PC-3 (cell line): ENCODE measurements around the gene SAMD10. TPM values are rescaled to one million over a fixed set of nuclear protein-coding genes. Genes with fewer than 3 reads are reported as not detected.

Experiments
- ATAC-seq: fragments of 200-7000 bp; cut with Tn5 transposase; 2 replicates; pipeline ENCODE4 v1.9.1; 2020; ENCODE audit warnings: mild to moderate bottlenecking, moderate library complexity
- BruUV-seq: library from RNA; stranded (reverse); fragments of 400-500 nt; replicated peaks from 2 replicates; lab custom pipeline; 2021; lab: Mats Ljungman, UMichigan
- CTCF ChIA-PET: fragments of 300-600 bp; sonication (Branson Sonifier 250); formaldehyde crosslinking; loops from one replicate; lab custom pipeline; 2022; ENCODE audit warnings: antibody characterized with exemption; lab: Charles Lee
- POLR2A ChIA-PET: fragments of 300-600 bp; sonication (Branson Sonifier 250); formaldehyde crosslinking; loops from one replicate; lab custom pipeline; 2022; ENCODE audit warnings: antibody characterized with exemption; ENCODE audit not compliant: unreplicated experiment; lab: Charles Lee
- DNase-seq: peaks from one replicate; pipeline ENCODE4 v3.0.0-alpha.2; 2015
- H2AFZ ChIP-seq: fragments of 300-600 bp; sonication (generic); 2 replicates; pipeline ENCODE4 v1.6.0; 2016; ENCODE audit warnings: antibody characterized with exemption, low read length
- H3F3A ChIP-seq: fragments of 300-600 bp; sonication (generic); one replicate; pipeline ENCODE4 v1.6.0; 2017; ENCODE audit warnings: antibody characterized with exemption, low read length, control low read depth, mild to moderate bottlenecking; ENCODE audit not compliant: unreplicated experiment
- H3K27ac ChIP-seq: fragments of 300-600 bp; sonication (generic); 2 replicates; pipeline ENCODE4 v1.5.1; 2016; ENCODE audit warnings: mild to moderate bottlenecking, low read length
- H3K27me3 ChIP-seq: fragments of 300-600 bp; sonication (generic); 2 replicates; pipeline ENCODE4 v1.6.1; 2016; ENCODE audit warnings: low read length, mixed read lengths
- H3K36me3 ChIP-seq: fragments of 300-600 bp; sonication (generic); 2 replicates; pipeline ENCODE4 v1.6.1; 2016; ENCODE audit warnings: low read depth, mixed run types, low read length, mixed read lengths
- H3K4me1 ChIP-seq: fragments of 300-600 bp; sonication (generic); 2 replicates; pipeline ENCODE4 v1.5.1; 2016; ENCODE audit warnings: low read length; ENCODE audit not compliant: insufficient read depth
- H3K4me2 ChIP-seq: fragments of 300-600 bp; sonication (generic); 2 replicates; pipeline ENCODE4 v1.6.0; 2016; ENCODE audit warnings: low read length
- H3K4me3 ChIP-seq: fragments of 300-600 bp; sonication (generic); 2 replicates; pipeline ENCODE4 v1.5.1; 2016; ENCODE audit warnings: mild to moderate bottlenecking, low read length, mixed read lengths
- H3K79me2 ChIP-seq: fragments of 300-600 bp; sonication (generic); 2 replicates; pipeline ENCODE4 v1.6.1; 2017; ENCODE audit warnings: low read length, mixed read lengths
- H3K9ac ChIP-seq: fragments of 300-600 bp; sonication (generic); 2 replicates; pipeline ENCODE4 v1.6.0; 2016; ENCODE audit warnings: mild to moderate bottlenecking, low read length
- H3K9me2 ChIP-seq: fragments of 300-600 bp; sonication (generic); replicated peaks from 2 replicates; pipeline ENCODE4 v1.6.1; 2016; ENCODE audit warnings: mixed run types, low read length, mixed read lengths
- H3K9me3 ChIP-seq: fragments of 300-600 bp; sonication (generic); 2 replicates; pipeline ENCODE4 v1.6.1; 2016; ENCODE audit warnings: low read length, mixed read lengths
- H4K20me1 ChIP-seq: fragments of 300-600 bp; sonication (generic); 2 replicates; pipeline ENCODE4 v1.6.1; 2016; ENCODE audit warnings: low read length, mixed read lengths
- EZH2 ChIP-seq: fragments of 300-600 bp; sonication (generic); IDR thresholded peaks from one replicate; pipeline ENCODE4 v1.6.1; 2017; ENCODE audit warnings: antibody characterized with exemption, mild to moderate bottlenecking, low read length; ENCODE audit not compliant: unreplicated experiment
- EZH2phosphoT487 ChIP-seq: fragments of 300-600 bp; sonication (generic); IDR thresholded peaks from 2 replicates; pipeline ENCODE4 v1.6.1; 2018; ENCODE audit warnings: mild to moderate bottlenecking, antibody characterized with exemption, low read length, borderline replicate concordance
- intact Hi-C: fragments of 100-400 bp; cut with micrococcal nuclease; formaldehyde crosslinking; loops from 2 replicates; pipeline ENCODE4 v1.9.0; 2023
- total RNA-seq: library from RNA; depleted of rRNA; stranded (reverse); fragments of >200 nt; gene quantifications from 2 replicates; pipeline ENCODE4 v1.2.3, GENCODE V29; 2014
- TF ChIP-seq, protein P1 (sequence below): fragments of 300-600 bp; sonication (generic); conservative IDR thresholded peaks from 2 replicates; pipeline ENCODE4 v1.5.1; 2017; ENCODE audit warnings: antibody characterized with exemption, low read depth, mild to moderate bottlenecking, low read length

The SAMD10 gene
- total RNA-seq, 1 experiment from 2014 or later = 7.4 TPM

DNA sequence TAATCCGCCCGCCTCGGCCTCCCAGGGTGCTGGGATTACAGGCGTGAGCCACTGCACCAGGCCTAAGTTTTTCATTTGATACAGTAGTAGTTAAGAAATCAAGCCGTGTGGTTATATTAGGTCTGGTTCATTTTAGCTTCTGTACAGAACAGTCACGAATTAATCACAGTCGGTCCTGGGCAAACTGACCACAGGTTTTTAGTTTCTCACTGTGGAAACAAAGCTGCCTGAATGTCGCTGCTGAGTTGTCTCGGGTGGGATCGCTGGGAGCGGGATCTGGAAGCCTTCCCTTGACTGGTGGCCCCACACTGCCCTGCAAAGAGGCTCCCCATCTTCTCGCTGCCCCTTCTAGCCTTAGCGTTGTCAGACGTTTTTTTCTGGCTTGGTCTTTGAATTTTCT, 41.8 kb downstream of the SAMD10 start:
- no peak overlapping the region for H3K27ac ChIP-seq
- no peaks in the 10 kb centered on the region for H3K27me3 ChIP-seq
- ChIA-PET CTCF (no interaction called here), POLR2A (interaction anchor here (0.6 kb wide), 1 partner anchor 296 kb away, joined by 3 read pairs; no protein-coding TSS in a partner anchor)
- no peak overlapping the region for H3K4me3 ChIP-seq
- peaks cover 21% of the 10 kb centered on the region for H3K36me3 ChIP-seq
- DNase-seq = no peak
- BruUV-seq = TSS peak; percentile 10
- H4K20me1 ChIP-seq = peaks cover 11% of the 10 kb centered on the region; the same call in 1 of the 2 replicates
- H3K4me1 ChIP-seq = peaks cover 4% of the 10 kb centered on the region; the same call in 1 of the 2 replicates
- H3K4me2 ChIP-seq = no peak overlapping the region
- TF ChIP-seq EZH2phosphoT487 (no peak), EZH2 (no peak)
- TF ChIP-seq, protein P1, sequence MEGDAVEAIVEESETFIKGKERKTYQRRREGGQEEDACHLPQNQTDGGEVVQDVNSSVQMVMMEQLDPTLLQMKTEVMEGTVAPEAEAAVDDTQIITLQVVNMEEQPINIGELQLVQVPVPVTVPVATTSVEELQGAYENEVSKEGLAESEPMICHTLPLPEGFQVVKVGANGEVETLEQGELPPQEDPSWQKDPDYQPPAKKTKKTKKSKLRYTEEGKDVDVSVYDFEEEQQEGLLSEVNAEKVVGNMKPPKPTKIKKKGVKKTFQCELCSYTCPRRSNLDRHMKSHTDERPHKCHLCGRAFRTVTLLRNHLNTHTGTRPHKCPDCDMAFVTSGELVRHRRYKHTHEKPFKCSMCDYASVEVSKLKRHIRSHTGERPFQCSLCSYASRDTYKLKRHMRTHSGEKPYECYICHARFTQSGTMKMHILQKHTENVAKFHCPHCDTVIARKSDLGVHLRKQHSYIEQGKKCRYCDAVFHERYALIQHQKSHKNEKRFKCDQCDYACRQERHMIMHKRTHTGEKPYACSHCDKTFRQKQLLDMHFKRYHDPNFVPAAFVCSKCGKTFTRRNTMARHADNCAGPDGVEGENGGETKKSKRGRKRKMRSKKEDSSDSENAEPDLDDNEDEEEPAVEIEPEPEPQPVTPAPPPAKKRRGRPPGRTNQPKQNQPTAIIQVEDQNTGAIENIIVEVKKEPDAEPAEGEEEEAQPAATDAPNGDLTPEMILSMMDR = no peak
- intact Hi-C loops = no loop called here
- H3F3A ChIP-seq = peaks cover 6% of the 10 kb centered on the region
- H3K9me3 ChIP-seq = no peaks in the 10 kb centered on the region
- H3K9ac ChIP-seq = no peak overlapping the region
- no peak overlapping the region for H2AFZ ChIP-seq
- no peak for ATAC-seq
- H3K79me2 ChIP-seq = no peaks in the 10 kb centered on the region
- no peaks in the 10 kb centered on the region for H3K9me2 ChIP-seq

DNA sequence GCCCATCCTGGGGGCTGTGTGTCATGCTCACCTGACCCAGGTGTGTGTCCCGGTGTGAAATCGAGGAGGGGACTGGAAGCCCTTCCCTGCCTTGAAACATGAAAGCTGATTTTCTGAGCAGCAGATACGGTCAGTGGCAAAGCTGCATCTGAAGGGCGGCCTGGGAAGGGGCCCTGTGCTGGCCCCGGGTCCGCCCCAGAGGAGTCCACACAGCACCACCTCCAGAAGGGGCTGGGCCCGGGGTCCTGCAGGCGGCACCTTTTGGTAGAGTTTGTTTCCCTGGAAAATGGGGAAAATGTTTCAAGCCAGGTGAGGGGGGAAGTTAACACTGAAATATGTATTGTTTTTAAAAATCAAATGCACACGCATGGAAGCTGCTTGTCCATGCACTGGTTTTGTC, 44.0 kb downstream of the SAMD10 start:
- no peak overlapping the region for H3K4me2 ChIP-seq
- no peaks in the 10 kb centered on the region for H3F3A ChIP-seq
- no peaks in the 10 kb centered on the region for H3K9me3 ChIP-seq
- peaks cover 31% of the 10 kb centered on the region; the same call in 1 of the 2 replicates for H3K36me3 ChIP-seq
- DNase-seq (no peak), ATAC-seq (no peak)
- no peak overlapping the region for H2AFZ ChIP-seq
- no peak overlapping the region for H3K4me3 ChIP-seq
- no peak overlapping the region for H3K27ac ChIP-seq
- no peaks in the 10 kb centered on the region for H3K27me3 ChIP-seq
- H3K9ac ChIP-seq = no peak overlapping the region
- H4K20me1 ChIP-seq = no peaks in the 10 kb centered on the region
- H3K4me1 ChIP-seq = no peaks in the 10 kb centered on the region
- intact Hi-C loops = no loop called here
- H3K79me2 ChIP-seq = no peaks in the 10 kb centered on the region
- no peak for TF ChIP-seq EZH2phosphoT487
- TF ChIP-seq, protein P1 = no peak
- TF ChIP-seq EZH2 = no peak
- no TSS peak for BruUV-seq
- POLR2A ChIA-PET = no interaction called here
- CTCF ChIA-PET = no interaction called here
- no peaks in the 10 kb centered on the region for H3K9me2 ChIP-seq

DNA sequence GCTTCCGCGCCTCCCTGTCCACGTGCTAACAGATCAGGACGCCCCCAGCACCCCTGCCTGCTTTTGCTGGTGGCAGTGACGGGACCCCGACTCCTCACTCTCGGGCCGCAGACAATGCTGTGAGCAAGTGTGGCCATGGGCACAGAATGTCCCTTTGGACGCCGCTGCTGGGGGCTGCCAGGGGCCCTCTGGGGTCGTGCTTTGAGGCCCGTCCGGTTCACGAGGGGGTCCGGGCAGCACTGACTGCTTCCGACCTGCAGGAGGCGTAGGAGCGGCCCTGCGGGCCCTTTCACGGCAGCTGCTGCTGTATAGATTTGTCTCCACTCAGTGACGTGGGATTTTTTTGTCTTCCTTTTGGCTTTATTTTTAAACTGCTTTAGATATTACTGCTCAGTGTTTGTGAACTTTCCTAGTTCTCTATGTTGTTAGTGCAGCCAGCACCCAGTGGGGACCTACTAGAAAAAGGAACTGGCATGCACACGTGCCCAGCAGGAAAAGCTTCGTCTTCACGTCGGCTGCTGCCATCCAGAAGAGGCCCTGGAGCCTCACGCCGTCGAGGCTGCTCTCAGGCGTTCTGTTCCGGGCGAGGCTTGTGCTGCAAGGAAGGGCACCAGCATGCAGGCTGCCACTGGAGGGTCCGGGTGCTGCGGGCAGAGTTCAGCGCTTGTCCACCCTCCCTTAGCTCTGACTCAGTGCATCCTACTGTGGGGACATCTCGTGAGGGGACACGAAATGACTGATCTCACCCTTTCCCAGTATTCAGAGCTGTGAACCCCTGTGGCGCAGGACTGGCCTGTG, 45.0 kb downstream of the SAMD10 start:
- intact Hi-C loops = no loop called here
- no TSS peak for BruUV-seq
- H3K4me3 ChIP-seq = no peak overlapping the region
- no peaks in the 10 kb centered on the region for H3K9me2 ChIP-seq
- CTCF ChIA-PET = no interaction called here
- H4K20me1 ChIP-seq = no peaks in the 10 kb centered on the region
- H3K9ac ChIP-seq = no peak overlapping the region
- no peak; the same call in 1 of the 2 replicates for ATAC-seq
- H3K36me3 ChIP-seq = peaks cover 31% of the 10 kb centered on the region; the same call in 1 of the 2 replicates
- POLR2A ChIA-PET = no interaction called here
- H3K9me3 ChIP-seq = no peaks in the 10 kb centered on the region
- no peak overlapping the region for H3K4me2 ChIP-seq
- no peaks in the 10 kb centered on the region for H3K4me1 ChIP-seq
- no peak for TF ChIP-seq EZH2
- TF ChIP-seq, protein P1 = peak; percentile 47; the same call in 1 of the 2 replicates
- no peak for TF ChIP-seq EZH2phosphoT487
- H2AFZ ChIP-seq = no peak overlapping the region
- H3K27ac ChIP-seq = no peak overlapping the region
- H3K27me3 ChIP-seq = no peaks in the 10 kb centered on the region
- no peak for DNase-seq
- no peaks in the 10 kb centered on the region for H3F3A ChIP-seq
- no peaks in the 10 kb centered on the region for H3K79me2 ChIP-seq
